Activated CD4-positive, alpha-beta T cell treated with anti-CD3 and anti-CD28 coated beads for 1 hour (primary cell): ENCODE data around the gene KCNE3.

Experiments used
- DNase-seq: peaks from one replicate; pipeline ENCODE4 v3.0.0-alpha.2; 2020

KCNE3 gene

GRCh38 chr11:74471037-74471436 is 3.7 kb upstream of the KCNE3 start:
- DNase-seq: no peak

DNA sequence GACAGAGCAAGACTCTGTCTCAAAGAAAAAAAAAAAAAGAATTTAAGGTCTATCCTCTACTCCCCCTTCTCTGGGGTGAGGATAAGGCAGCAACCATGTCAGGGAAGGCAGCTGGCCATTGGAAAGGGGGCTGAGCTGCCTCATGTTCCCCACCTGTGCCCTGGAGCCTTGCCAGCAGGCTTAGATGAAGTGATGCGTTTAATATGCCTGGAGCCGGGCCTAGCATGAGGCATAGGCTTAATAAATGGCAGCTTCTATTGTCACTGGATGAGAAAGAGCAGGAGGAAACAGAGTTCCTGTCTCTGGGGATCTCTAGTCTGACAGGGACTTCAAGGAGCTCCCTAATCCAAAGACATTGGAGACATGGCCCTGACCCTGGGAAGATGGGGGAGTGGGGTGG is 3.2 kb upstream of the KCNE3 start:
- no peak for DNase-seq

GRCh38 chr11:74468936-74469335 is 1.6 kb upstream of the KCNE3 start:
- no peak for DNase-seq

- no peak for DNase-seq
Observed at GRCh38 chr11:74468521-74468920, 1.2 kb upstream of the KCNE3 start.

DNA sequence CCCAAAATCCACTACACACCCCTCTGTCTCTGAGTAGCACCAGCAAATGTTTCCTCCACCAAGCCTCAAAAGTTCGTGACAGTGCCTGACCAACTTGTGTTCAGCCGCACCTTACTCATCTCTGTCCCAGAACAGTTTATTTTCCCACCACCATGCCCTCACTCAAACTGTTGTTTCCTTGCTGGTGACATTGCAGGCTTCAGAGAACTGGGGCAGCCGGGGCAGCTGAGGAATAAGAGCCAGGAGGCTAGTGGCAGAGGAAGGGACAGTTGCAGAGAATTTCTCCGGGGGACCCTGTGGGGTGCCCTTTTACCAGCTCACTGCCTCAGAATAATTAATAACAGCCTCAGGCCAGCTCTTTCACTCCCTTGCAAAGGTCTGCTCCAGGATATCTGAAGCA is 709 bp upstream of the KCNE3 start:
- no peak for DNase-seq

DNA sequence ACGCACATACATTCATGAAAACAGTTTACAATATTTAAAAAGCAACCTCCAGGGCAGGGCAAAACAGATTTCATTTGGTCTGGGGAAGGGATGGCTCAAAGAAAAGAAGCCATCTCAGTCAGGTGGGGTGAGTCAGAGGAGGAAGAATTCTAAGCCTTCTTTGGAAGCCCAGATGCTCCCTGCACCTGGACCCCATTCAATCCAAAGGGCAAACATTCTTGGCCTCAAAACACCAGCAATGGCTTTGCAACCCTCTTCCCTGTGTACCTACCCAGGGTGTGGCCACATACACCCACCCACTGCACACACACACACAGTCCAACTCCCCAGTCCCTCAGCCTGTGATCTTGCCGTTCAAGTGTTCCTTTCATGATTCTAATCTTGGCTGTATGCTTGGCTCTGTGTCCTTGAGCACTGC is 2.0 kb downstream of the KCNE3 start:
- DNase-seq: no peak

DNA sequence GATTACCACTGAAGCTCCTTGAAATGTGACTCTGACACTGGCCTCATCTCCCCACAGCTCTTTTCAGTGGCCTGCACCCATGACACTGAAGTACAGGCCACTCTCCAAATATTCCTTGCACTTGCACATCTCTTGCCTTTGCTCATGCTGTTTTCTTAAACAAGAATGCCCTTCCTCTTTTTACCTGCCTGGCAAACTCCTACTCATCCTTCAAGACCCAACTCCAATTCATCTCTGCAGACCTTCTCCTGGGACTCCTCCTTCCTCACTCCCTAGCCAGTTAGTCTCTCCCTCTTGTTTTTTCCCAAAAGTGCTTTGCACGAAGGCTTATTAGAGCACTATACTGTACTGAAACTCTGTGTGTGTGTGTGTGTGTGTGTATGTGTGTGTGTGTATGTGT is 2.6 kb downstream of the KCNE3 start:
- no peak for DNase-seq

DNA sequence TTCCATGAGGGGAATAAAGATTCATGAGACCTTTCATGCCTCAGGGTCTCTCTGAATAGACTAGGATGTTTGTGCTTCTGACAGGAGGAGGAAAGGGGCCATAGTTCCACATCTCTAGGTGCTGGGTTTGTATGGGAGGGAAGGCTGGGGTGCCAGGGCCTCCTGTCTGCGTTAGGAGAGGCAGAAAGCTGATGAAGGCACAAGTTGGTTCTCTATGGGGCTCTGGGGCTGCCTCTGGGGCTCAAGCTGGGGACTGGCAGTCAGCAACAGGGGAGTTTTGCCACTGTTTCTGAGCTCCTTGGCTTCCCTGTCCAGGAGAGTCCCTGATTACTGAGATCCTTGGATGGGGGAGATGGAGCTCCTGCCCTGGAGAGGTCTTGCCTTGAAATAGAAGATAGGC is 4.1 kb downstream of the KCNE3 start:
- no peak for DNase-seq

GRCh38 chr11:74462631-74463030 is 4.7 kb downstream of the KCNE3 start:
- no peak for DNase-seq

DNA sequence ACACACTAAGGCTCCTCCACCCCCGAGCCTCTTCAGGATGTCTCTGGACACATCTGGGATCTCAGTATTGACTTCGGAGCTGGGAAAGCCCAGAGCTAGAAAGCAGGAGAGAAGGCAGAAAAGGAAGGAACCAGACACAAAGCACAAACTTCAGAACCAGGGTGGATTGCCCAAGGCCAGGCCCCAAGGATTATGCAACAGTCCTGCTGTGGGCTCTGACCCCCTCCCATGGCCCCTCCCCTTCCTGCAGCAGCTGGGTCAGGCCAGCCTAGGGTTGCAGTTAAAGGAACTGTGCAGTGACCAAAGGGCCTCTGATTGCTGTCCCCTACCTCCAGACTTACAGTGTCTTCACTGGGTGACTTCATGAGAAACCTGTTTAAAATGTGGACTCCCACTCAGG is 5.3 kb downstream of the KCNE3 start:
- DNase-seq: no peak

DNA sequence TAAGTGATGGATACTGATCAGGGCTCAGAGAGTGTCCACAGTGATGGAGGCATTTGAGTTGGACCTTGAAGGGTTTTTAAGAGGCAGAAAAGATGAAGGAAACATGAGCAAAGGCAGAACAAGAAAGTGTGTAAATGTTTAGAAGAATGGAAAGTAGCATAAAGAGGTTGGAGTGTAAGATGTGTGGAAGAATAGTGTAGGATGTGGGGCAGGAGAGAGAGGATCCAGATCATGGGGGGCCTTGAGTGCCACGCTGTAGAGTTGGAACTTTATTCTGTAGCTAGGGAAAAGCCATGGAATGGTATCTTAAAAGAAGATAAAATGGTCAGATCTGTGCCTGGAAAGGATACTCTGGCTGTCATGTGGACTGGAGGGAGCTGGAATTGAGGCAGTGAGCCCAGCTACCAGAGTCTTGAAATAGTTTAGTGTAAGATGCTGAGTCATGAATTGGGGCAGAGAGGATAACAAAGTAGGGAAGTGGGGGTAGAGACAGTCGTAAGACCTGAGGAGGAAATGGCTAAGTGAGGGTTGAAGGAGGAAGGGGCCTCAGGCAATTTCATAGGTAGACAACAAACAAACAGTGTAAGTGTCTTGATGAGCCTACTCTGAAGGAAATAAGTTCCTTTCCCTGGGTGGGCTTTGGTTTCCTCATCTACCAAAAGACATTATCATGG is 6.7 kb downstream of the KCNE3 start:
- no peak for DNase-seq

DNA sequence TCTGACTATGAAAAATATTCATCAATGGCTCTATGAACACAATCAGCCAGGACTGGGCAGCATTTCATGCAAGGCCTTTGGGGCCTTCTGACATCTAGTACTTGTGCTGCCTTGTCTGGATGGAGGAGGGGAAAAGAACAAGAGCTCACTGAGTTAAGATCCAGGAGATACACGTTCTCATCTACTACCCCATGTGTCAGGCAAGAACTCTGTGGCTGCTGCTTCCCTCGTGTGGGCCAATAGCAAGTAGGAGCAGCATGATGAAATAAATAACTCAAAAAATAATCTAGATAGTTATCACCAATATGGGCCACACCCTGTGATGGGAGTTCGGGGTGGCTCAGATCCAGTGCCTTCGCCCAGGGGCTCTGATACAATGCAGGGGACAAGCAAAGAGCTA is 7.3 kb downstream of the KCNE3 start:
- no peak for DNase-seq

- no peak for DNase-seq
Observed at GRCh38 chr11:74459584-74459983, 7.8 kb downstream of the KCNE3 start.

DNA sequence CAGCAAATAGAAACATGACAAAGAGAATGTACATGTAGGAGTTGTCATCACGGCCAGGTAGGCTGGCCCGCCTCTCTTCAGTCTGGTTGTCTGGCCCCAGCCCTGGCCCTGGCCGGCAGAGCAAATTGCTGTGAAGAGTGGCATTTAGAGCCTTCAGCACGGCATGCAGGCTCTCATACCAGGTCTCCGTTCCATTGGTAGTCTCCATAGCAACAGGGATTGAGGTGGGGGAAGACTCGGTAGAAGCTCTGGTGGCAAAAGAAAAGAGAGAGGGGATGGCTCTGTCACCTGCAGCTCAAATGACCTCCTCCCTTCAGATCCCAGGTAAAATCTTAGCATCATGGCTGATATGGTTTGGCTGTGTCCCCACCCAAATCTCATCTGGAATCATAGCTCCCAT is 10.0 kb downstream of the KCNE3 start:
- DNase-seq: no peak

DNA sequence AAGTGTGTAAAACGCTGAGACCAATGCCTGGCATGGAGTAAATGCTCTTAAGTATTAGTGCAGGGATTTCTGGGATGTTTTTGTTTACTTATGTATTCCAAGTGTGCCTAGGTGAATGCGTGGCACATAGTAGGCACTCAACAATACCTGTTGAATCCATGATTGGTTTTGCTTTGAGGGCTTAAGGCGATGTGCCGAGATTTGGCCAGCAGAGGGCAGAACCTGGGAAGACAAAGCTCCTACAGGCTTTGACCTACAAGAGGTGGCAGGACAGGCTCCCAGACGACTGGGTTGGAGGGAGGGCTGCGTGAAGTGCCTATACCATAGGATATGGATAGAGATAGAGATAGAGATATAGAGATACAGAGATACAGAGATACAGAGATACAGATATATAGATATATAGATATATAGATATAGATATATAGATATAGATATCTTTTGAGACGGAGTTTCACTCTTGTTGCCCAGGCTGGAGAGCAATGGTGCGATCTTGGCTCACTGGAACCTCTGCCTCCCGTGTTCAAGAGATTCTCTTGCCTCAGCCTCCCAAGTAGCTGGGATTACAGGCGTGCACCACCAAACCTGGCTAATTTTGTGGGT is 13.9 kb downstream of the KCNE3 start:
- peak; percentile 49 for DNase-seq

DNA sequence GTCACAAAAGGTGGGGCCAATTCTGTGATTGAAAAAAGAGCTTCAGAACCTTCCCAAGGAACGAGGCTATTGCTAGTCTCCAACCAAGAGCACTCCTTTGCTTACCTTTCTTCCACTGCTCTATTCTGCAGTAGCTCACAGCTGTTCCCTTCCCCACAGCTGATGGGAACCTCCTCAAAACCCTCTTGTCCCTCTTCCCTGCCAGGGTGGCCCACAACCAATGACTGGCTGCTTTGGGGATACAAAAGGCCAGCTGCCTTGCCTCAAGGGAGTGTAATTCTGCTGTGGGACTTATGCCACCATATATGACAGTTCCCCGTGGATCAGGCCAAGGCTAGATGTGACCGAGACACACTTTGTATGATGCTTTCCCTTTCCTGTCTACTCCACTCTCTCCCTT is 15.0 kb downstream of the KCNE3 start:
- DNase-seq: no peak

DNA sequence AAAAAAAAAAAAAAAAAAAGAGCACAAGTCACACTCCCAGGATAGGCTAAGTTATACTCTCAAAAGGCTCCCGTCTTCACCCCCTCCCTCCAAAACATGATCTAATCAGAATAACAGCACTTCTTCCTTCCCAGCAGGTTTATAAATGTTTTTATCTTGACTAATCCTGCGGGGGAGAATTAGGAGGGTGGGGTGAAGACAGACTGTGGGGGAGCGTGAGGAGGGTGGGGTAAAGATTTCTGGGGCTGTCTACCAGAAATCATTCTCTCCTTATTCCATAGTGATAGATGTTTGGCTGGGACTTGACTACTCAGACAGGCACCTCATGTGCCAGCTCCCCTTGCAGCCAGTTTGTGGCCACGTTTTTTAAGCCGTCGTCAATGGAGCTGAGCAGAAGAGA is 17.0 kb downstream of the KCNE3 start:
- no peak for DNase-seq

- no peak for DNase-seq
Observed at GRCh38 chr11:74449369-74449931, 17.9 kb downstream of the KCNE3 start.

DNA sequence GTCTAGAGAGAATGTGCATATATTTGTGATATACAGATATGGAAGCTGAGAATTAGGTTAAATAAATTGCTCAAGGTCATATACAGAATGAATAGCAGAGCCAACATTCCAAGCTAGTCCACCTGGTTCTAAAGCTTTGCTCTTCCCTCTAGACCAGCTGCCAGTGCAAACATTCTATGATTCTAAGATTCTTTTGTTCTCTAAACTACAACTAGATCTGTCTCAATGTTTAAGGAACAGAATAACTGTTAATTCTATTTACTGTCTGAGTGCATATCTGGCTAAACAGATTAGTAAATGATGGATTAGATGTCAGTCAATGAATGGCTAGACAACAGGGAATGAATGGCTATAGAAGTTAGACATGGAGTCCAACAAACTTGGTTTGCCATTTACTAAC is 19.6 kb downstream of the KCNE3 start:
- no peak for DNase-seq

DNA sequence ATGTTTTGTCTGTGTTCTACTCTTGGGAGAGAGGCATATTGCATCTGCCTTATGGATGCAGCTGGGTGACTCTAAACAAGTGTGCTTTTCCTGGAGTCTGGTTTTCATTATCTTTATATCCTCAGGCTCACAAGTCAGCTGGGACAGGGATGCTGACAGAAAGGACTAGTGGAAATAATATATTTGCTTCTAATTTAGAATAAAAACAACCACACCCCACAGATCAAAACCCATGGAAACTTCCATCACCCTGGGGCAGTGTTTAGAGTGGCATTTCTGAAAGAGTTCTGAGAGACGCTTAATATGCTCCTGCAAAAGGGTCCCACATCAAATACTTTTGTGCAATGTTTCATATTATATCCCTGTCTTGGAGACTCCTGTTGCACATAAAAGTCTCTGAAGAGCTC is 20.8 kb downstream of the KCNE3 start:
- no peak for DNase-seq

- DNase-seq: no peak
Observed at GRCh38 chr11:74444173-74444826, 23.0 kb downstream of the KCNE3 start.

GRCh38 chr11:74443071-74443864 is 24.1 kb downstream of the KCNE3 start:
- no peak for DNase-seq

DNA sequence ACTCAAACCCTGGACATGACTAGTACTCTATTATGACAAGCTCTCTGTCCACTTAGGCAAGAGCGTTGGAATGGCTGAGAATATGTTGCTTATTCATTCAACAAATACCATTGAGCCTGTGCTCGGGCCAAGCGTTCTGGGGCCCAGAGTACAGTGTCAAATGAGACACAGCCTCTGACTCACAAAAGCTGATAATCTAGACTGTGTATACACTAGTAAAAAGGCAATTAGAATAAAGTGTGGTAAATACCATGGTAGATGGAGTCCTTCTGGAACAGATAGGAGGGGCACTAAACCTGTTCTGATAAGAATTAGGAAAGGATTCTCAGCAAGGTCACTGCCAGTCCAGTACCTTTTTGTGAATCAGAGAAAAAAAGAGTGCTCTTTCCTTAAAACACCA is 24.7 kb downstream of the KCNE3 start:
- no peak for DNase-seq
